ENCODE results near the gene BICD2.

- TF ChIP-seq CTCF (IDR thresholded peaks at IDR 0.05) (no peak), POLR2AphosphoS5 (IDR thresholded peaks at IDR 0.05) (no peak), POLR2A (IDR thresholded peaks at IDR 0.05) (no peak)
These were observed 10.8 kb upstream of the BICD2 start for GRCh38 chr9:92775466-92775865.

All from prostate gland (tissue), 2 donors.